HG02840 (cell line): ENCODE measurements around the gene EGFL7.

Source experiments
- ATAC-seq: cut with Tn5 transposase; IDR thresholded peaks from one replicate; pipeline ENCODE4 v1.9.1; 2021; ENCODE audit warnings: mild to moderate bottlenecking, moderate library complexity, moderate number of reproducible peaks; ENCODE audit not compliant: unreplicated experiment, low FRiP score

The EGFL7 gene

DNA sequence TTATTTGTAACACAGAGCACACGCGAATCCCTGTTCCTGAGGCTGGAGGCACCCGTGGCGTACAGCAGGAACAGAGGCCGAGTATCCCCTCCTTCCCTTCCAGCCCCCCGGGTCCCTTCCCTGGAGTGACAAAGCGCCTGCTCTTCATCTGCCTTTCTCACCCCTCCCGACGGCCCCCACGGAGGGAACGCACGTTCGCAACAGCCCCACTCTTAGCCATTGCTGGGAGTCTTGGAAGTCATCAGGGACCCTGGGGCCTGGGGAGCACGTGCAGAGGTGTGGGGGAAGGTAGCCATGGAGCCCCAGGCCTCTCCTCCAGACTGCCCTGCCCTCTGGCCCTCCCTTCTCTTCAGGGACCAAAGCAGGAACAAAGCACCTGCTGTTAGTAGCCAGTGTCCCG is 22.1 kb downstream of the EGFL7 start:
- ATAC-seq: no peak

DNA sequence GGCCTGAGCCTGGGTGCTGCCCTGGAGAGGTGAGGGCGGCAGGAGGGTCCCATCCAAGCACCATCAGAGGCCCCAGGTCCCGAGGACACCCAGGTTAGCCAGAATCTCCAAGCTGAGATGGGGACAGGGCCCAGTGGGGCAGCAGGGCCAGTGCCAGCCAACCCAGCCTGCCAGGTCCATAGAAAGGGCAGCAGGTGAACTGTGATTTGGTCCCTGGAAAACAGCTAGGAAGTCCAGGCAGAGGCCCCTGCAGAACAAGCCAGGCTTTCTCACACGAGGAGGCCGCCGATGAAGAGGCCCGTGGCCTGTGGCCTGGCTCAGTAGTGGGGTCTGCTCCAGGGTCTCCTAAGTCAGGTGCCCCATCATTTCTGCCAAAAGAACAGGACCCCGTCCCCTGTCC is 22.5 kb downstream of the EGFL7 start:
- ATAC-seq: no peak

GRCh38 chr9:136685790-136686533 is 23.2 kb downstream of the EGFL7 start:
- no peak for ATAC-seq

GRCh38 chr9:136686534-136686793 is 23.7 kb downstream of the EGFL7 start:
- ATAC-seq: no peak

- no peak for ATAC-seq
These were observed 24.3 kb downstream of the EGFL7 start, which contains the start of gene AGPAT2 for GRCh38 chr9:136686794-136687711. Gene AGPAT2 (minus strand): TSS chr9:136687457. CDS start chr9:136687357, 100 bp downstream.

- ATAC-seq: no peak
These were observed 25.1 kb downstream of the EGFL7 start for GRCh38 chr9:136687721-136688223.

GRCh38 chr9:136688274-136689107 is 25.8 kb downstream of the EGFL7 start:
- ATAC-seq: no peak

DNA sequence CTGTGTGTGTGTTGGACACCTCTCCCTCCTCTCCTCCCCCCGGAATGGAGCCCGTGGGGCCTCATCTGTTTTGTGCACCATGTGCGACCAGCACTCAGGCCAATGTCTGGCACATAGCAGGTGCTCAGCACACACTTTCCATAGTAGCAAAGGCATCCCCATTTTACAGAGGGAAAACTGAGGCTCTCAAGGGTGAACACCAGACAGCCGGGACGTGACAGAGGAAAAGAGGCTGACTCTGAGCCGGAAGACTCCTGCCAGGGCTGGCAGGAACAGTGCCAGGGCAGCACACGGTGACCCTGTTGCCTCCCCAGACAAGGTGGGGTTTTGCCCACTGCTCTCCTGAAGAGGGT is 26.4 kb downstream of the EGFL7 start:
- no peak for ATAC-seq

- ATAC-seq: no peak
These were observed 27.5 kb downstream of the EGFL7 start for GRCh38 chr9:136690104-136690805.

GRCh38 chr9:136690806-136691261 is 28.1 kb downstream of the EGFL7 start:
- ATAC-seq: no peak

DNA sequence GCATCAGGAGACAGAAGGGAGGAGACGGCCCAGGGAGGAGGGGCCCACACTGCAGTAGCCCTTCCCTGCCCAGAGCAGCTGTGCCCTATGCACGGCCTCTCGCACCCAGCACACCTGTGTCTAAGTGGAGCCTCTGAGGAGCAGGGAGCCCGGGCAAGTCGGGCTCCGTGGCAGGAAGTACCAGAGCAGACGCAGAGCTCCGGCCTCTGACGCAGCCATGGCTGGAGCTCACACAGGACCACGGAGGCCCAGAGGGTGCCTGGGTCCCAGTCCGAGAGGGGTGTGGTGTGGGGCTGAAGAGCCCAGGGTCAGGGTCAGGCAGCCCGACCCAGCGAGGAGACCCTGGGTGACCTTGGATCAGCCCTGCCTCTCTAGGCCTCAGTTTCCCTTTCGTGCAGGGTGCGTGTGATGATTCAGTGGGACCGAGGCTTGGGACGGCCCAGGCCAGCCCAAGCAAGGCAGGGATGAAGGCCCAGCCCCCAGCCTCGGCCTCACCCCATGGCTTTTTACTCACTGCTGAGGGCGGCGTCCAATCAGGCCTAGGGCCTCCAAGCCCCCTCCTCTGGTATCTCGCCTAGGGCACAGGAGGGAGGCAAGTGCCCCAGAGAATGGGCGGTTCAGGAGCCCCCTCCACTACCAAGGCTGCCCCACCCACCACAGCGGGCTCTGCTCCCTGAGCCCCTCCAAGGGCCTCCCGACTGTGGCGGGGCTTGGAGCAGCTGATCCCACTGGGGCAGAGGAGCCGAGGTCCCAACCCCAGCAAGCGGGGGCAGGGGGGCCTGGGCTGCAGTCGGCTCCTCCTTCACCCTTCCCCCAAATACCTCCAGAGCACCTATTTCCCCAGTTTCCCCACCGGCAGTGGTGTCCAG is 28.8 kb downstream of the EGFL7 start:
- no peak for ATAC-seq

GRCh38 chr9:136692185-136693134 is 29.7 kb downstream of the EGFL7 start:
- no peak for ATAC-seq

- no peak for ATAC-seq
These were observed 30.4 kb downstream of the EGFL7 start for GRCh38 chr9:136693135-136693489.

DNA sequence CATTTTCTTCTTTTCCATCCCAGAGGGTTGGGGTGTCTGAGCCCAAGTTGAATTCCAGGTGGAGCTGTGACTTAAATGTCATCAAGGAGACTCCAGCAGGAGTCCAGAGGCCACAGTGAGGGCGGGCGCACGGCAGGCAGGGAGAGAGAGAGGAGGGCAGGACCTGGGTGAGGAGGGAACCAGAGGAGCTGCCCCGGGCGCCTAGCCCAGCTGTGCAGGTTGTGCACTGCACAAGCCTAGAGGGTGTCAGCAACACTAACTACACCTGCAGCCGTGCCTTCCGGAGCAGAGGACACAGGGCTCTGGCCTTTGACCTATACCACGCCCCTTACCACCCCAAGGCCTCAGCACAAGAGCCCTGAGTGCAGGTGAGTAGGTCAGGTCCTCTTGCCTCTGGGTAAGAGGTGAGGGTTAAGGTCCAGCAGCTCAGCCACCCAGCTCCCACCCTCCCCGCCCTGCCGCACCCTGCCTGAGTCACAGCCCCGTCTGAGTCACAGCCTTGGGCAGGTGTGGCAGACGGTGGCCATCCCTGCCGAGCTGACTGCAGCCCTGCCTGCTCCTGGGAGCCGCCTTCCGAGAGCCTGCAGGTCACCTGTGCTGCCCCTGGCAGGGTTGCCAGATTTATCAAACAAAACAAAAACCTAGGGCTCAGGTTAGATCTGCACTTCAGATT is 30.9 kb downstream of the EGFL7 start:
- ATAC-seq: no peak

DNA sequence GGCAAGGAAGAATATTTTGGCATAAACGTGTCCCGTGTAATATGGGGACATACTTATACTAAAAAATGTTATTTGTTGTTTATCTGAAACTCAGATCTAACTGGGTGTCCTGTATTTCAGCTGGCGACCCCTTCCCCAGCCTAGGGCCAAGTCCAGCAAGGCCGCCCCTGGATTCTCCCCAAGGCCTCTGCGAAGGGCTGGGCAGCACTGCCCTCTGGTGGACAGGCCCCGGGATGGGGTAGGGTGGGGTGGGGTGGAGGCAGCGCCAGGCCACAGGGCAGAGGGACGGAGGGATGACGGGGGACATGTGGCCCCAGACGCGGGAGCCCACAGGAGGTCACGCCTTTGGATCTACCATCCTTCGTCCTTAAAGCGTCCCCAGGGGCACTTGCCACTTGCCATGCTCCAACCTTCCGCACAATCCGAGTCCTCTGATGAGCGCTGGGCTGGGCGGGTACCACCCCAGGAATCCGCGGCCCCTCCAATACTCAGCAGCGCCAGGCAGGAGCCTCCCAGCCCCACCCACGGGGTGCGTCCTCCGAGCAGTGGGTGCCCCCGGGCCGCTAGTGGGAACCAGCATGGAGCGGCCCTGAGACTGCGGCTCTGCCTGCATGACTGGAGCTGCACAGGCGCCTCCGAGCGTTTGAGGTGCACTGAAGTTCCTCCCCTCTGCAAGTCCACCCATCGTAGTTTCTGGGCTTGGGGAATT is 31.6 kb downstream of the EGFL7 start:
- no peak for ATAC-seq

DNA sequence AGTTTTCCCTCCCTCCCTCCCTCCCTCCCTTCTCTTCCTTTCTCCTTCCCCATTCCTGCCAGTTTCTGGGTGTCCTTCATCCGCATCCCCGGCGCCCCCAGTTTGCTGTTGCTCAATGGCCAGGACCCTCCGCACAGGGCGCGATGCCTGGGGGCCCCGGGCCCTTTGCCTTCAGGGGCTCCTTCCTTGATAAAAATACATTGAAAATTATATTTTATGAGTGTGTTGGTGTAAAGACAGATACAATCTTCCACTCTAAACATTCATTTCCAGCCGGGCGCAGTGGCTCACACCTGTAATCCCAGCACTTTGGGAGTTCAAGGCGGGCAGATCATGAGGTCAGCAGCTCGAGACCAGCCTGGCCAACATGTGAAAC is 32.1 kb downstream of the EGFL7 start:
- no peak for ATAC-seq

DNA sequence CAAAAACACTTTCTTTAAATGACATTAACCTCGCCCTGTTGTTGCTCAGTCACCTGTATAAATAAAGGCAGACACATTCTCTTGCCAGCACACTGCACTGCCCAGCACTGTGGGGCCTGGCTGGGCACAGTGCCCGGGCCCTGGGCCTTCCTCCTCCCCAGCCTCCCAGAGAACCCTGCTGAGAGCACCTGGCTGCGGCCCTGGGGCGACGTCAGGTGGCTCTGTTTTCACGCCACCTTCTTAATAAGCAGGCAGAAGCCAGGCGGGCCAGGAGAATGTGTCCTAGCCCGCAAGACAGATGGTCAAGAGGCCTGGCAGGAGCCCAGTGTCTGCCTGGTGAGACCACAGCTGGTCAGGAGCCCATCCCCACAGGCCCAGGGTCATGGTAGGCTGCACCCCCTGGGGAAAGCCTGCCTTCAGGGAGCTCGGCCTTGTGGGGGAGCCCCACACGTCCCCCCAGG is 32.7 kb downstream of the EGFL7 start:
- no peak for ATAC-seq
